Measurements from ENCODE around the gene PTGFR.

PTGFR gene

GRCh38 chr1:78570539-78570938 lies 79.8 kb downstream of the PTGFR start:
- DNase-seq (ENCODE audit: low read depth in 2 of 2) = no peak
- no peak for TF ChIP-seq CTCF (IDR thresholded peaks at IDR 0.05; ENCODE audit: low read depth, low read length)
- no peak overlapping the region for H3K4me3 ChIP-seq (replicated peaks in 1 of 2; ENCODE audit: low read depth in 2 of 2, low read length in 2 of 2)

- no peak overlapping the region for H3K4me3 ChIP-seq (replicated peaks in 1 of 2; ENCODE audit: low read depth in 2 of 2, low read length in 2 of 2)
- peak; percentile 33 to 37 for DNase-seq (ENCODE audit: low read depth in 2 of 2)
- no peak for TF ChIP-seq CTCF (IDR thresholded peaks at IDR 0.05; ENCODE audit: low read depth, low read length)
Observed at GRCh38 chr1:78577257-78578100, 86.7 kb downstream of the PTGFR start.

GRCh38 chr1:78586572-78586971 lies 95.8 kb downstream of the PTGFR start:
- DNase-seq (ENCODE audit: low read depth in 2 of 2) = peak; percentile 17 to 43
- no peak overlapping the region for H3K4me3 ChIP-seq (replicated peaks in 1 of 2; ENCODE audit: low read depth in 2 of 2, low read length in 2 of 2)
- no peak for TF ChIP-seq CTCF (IDR thresholded peaks at IDR 0.05; ENCODE audit: low read depth, low read length)

- no peak for DNase-seq (ENCODE audit: low read depth in 2 of 2)
- no peak overlapping the region for H3K4me3 ChIP-seq (replicated peaks in 1 of 2; ENCODE audit: low read depth in 2 of 2, low read length in 2 of 2)
- TF ChIP-seq CTCF (IDR thresholded peaks at IDR 0.05; ENCODE audit: low read depth, low read length) = no peak
Observed at GRCh38 chr1:78587211-78587610, 96.4 kb downstream of the PTGFR start.
